K562 (cell line): ENCODE results near the gene TRABD2B. TPM values are rescaled to one million over a fixed set of nuclear protein-coding genes. Genes with fewer than 3 reads are reported as not detected.

ENCODE experiments used
- ATAC-seq: fragments of 200-7000 bp; cut with Tn5 transposase; 3 replicates; pipeline ENCODE4 v1.9.1; 2020; ENCODE audit warnings: moderate library complexity
- BruUV-seq: library from RNA; stranded (reverse); fragments of 400-500 nt; replicated peaks from 2 replicates; lab custom pipeline; 2021; lab: Mats Ljungman, UMichigan
- CTCF ChIA-PET: fragments of 300-600 bp; formaldehyde crosslinking; extraction: SDS; loops from one replicate; lab custom pipeline; 2021; ENCODE audit warnings: low intra/inter-chr PET ratio; lab: Yijun Ruan, JAX
- POLR2A ChIA-PET: fragments of 300-600, 350-650 bp; sonication (Branson Sonifier 250); formaldehyde crosslinking; extraction: SDS; loops from one replicate; lab custom pipeline; 2021; ENCODE audit warnings: antibody characterized with exemption, inconsistent platforms; lab: Yijun Ruan, JAX
- DNase-seq, 4 experiments: peaks; one replicate each; pipeline versions ENCODE4 v3.0.0 to v3.0.0-alpha.2; 2011 to 2018; ENCODE audit warnings: low spot score in 3 of 4, mixed read lengths in 3 of 4; ENCODE audit errors: extremely low read depth in 1 of 4
- FAIRE-seq: peaks from 2 replicates; lab custom pipeline; 2011; peaks lifted over from hg19 to GRCh38; lab: Jason Lieb, UNC
- H2AFZ ChIP-seq: 2 replicates; pipeline ENCODE4 v1.6.0; 2011; ENCODE audit warnings: low read depth, low read length, control low read depth, inconsistent platforms
- H3K27ac ChIP-seq: fragments of 200-600 bp; 3 replicates; pipeline ENCODE4 v1.8.0; 2011; ENCODE audit warnings: low read depth, mild to moderate bottlenecking, control low read depth, inconsistent platforms, low read length, moderate library complexity, mixed read lengths; ENCODE audit errors: extremely low read depth
- H3K27me3 ChIP-seq, 2 experiments: fragments of 300-600 bp in 1 of 2; 2 replicates in 1 of 2; 3 replicates in 1 of 2; pipeline versions ENCODE4 v1.6.0 to v1.8.0; 2011; ENCODE audit warnings: inconsistent platforms in 2 of 2, low read length in 2 of 2, mild to moderate bottlenecking in 1 of 2, mixed read lengths in 1 of 2, moderate library complexity in 1 of 2; ENCODE audit not compliant: control insufficient read depth in 2 of 2, insufficient read depth in 2 of 2
- H3K36me3 ChIP-seq: fragments of 300-600 bp; 3 replicates; pipeline ENCODE4 v1.8.0; 2011; ENCODE audit warnings: mild to moderate bottlenecking, low read length, inconsistent platforms; ENCODE audit not compliant: control insufficient read depth, insufficient read depth
- H3K4me1 ChIP-seq, 2 experiments: fragments of 200-600 bp in 1 of 2; replicated peaks in 1 of 2; 2 replicates in 1 of 2; 3 replicates in 1 of 2; pipeline versions ENCODE4 v1.5.1 to v1.8.0; 2011; ENCODE audit warnings: inconsistent platforms in 2 of 2, low read length in 2 of 2, mild to moderate bottlenecking in 1 of 2, mixed read lengths in 1 of 2, moderate library complexity in 1 of 2; ENCODE audit not compliant: control insufficient read depth in 2 of 2, insufficient read depth in 2 of 2
- H3K4me2 ChIP-seq: 2 replicates; pipeline ENCODE4 v1.6.1; 2011; ENCODE audit warnings: low read length, control low read depth, inconsistent platforms, mixed read lengths; ENCODE audit not compliant: insufficient read depth
- H3K4me3 ChIP-seq: fragments of 200-600 bp; sonication (generic), shearing (Covaris generic); 2 replicates; pipeline ENCODE4 v1.5.1; 2016; ENCODE audit warnings: control low read depth, inconsistent platforms
- H3K79me2 ChIP-seq: fragments of 200-600 bp; 3 replicates; pipeline ENCODE4 v1.8.0; 2011; ENCODE audit warnings: low read length, inconsistent platforms; ENCODE audit not compliant: control insufficient read depth, insufficient read depth
- H3K9ac ChIP-seq, 2 experiments: 2 replicates each; pipeline versions ENCODE4 v1.6.0 to v1.6.1; 2011; ENCODE audit warnings: low read depth in 2 of 2, low read length in 2 of 2, control low read depth in 1 of 2, inconsistent platforms in 1 of 2, mild to moderate bottlenecking in 1 of 2, mixed read lengths in 1 of 2; ENCODE audit not compliant: insufficient read depth in 1 of 2
- H3K9me1 ChIP-seq: one replicate; pipeline ENCODE4 v1.6.0; 2011; ENCODE audit warnings: inconsistent platforms, mild to moderate bottlenecking, low read length, moderate library complexity; ENCODE audit not compliant: control insufficient read depth, insufficient read depth
- H3K9me3 ChIP-seq: replicated peaks from 2 replicates; pipeline ENCODE4 v1.5.1; 2011; ENCODE audit warnings: low read depth, low read length, inconsistent platforms; ENCODE audit not compliant: control insufficient read depth, insufficient read depth
- H4K20me1 ChIP-seq: replicated peaks from 2 replicates; pipeline ENCODE4 v1.6.1; 2011; ENCODE audit warnings: low read length, inconsistent platforms, mixed read lengths; ENCODE audit not compliant: control insufficient read depth, insufficient read depth
- ESRRB ChIP-seq: fragments of 250-450 bp; sonication (Bioruptor Pico); IDR thresholded peaks from 2 replicates; pipeline ENCODE4 v1.5.0; 2020; ENCODE audit warnings: mild to moderate bottlenecking, moderate library complexity, borderline replicate concordance
- HDAC1 ChIP-seq, 2 experiments: fragments of 450-650 bp; IDR thresholded peaks; 2 replicates each; pipeline ENCODE4 v1.6.1; 2016 to 2017; ENCODE audit warnings: inconsistent platforms in 1 of 2, mild to moderate bottlenecking in 1 of 2, moderate library complexity in 1 of 2
- KDM1A ChIP-seq, 2 experiments: fragments of 450-650 bp; IDR thresholded peaks; 2 replicates each; pipeline ENCODE4 v1.6.1; 2016; ENCODE audit warnings: mild to moderate bottlenecking in 2 of 2
- KLF1 ChIP-seq: fragments of 450-650 bp; IDR thresholded peaks from 2 replicates; pipeline ENCODE4 v1.6.1; 2016; ENCODE audit warnings: missing genetic modification characterization, missing compliant biosample characterization
- MIER1 ChIP-seq: fragments of 450-650 bp; IDR thresholded peaks from 2 replicates; pipeline ENCODE4 v1.6.1; 2016; ENCODE audit warnings: antibody characterized with exemption, mild to moderate bottlenecking, low read depth
- NR4A1 ChIP-seq, 2 experiments: fragments of 250-450 bp in 1 of 2; fragments of 450-650 bp in 1 of 2; sonication (Bioruptor Pico) in 1 of 2; IDR thresholded peaks; 2 replicates each; pipeline versions ENCODE4 v1.4.0 to v1.6.1; 2016 to 2020; ENCODE audit warnings: mild to moderate bottlenecking in 2 of 2, missing compliant biosample characterization in 1 of 2, missing genetic modification characterization in 1 of 2, moderate library complexity in 1 of 2
- POLR2B ChIP-seq: fragments of 450-650 bp; IDR thresholded peaks from 2 replicates; pipeline ENCODE4 v1.6.1; 2018; ENCODE audit warnings: low read depth; ENCODE audit not compliant: partially characterized antibody
- PTRF ChIP-seq: fragments of 450-650 bp; IDR thresholded peaks from 2 replicates; pipeline ENCODE4 v1.6.1; 2016; ENCODE audit warnings: mild to moderate bottlenecking, missing genetic modification characterization, missing compliant biosample characterization
- RHOXF2B ChIP-seq: fragments of 250-450 bp; sonication (Bioruptor Pico); conservative IDR thresholded peaks from 2 replicates; pipeline ENCODE4 v1.5.1; 2021
- TCF3 ChIP-seq: sonication (generic); formaldehyde crosslinking; IDR thresholded peaks from 2 replicates; pipeline ENCODE4 v1.4.0; 2020; ENCODE audit warnings: mild to moderate bottlenecking, missing genetic modification reagents
- ZNF282 ChIP-seq: sonication (generic); formaldehyde crosslinking; IDR thresholded peaks from 2 replicates; pipeline ENCODE4 v1.8.1; 2023; ENCODE audit warnings: missing genetic modification reagents
- ZNF79 ChIP-seq: fragments of 250-450 bp; sonication (Bioruptor Pico); IDR thresholded peaks from 2 replicates; pipeline ENCODE4 v1.4.0; 2020; ENCODE audit warnings: low read depth, mild to moderate bottlenecking, moderate library complexity
- WGBS: fragments of 100-300 bp; shearing (Covaris generic); methylation state at CpG from one replicate; pipeline ENCODE4 v1.1.6; 2016; ENCODE audit warnings: low coverage, mixed read lengths; ENCODE audit not compliant: insufficient coverage; ENCODE audit errors: missing lambda C conversion rate; 5-methylcytosine and 5-hydroxymethylcytosine counted together
- in situ Hi-C: fragments of 300-500 bp; cut with MboI; formaldehyde crosslinking; loops from 4 replicates; pipeline ENCODE4 v1.15.0; 2018; ENCODE audit warnings: inconsistent platforms, mixed read lengths
- intact Hi-C: fragments of 100-400 bp; cut with micrococcal nuclease; formaldehyde crosslinking; loops from 2 replicates; pipeline ENCODE4 v1.14.2; 2022
- polyA plus RNA-seq, 8 experiments: library from polyadenylated mRNA; depleted of rRNA in 4 of 8; stranded (reverse) in 5 of 8; unstranded in 3 of 8; fragments of >200 nt; fragmentation: Nextera tagmentation in 2 of 8; fragmentation: Illumina TruSeq in 1 of 8; extraction: Ambion mirVana in 2 of 8; extraction: Trizol in 1 of 8; gene quantifications; 2 replicates each; pipeline versions ENCODE4 v1.2.1 to v1.2.3, GENCODE V29; 2011 to 2014; ENCODE audit warnings: inconsistent platforms in 1 of 8, missing spikeins in 1 of 8
- total RNA-seq, 7 experiments: library from RNA; depleted of rRNA in 6 of 7; stranded (reverse); fragments of >200 nt in 6 of 7; fragmentation: Illumina TruSeq in 2 of 7; extraction: Trizol in 2 of 7; gene quantifications; 2 replicates each; pipeline versions ENCODE4 v1.2.1 to v1.2.3, GENCODE V29; 2011 to 2021; ENCODE audit warnings: low replicate concordance in 1 of 7
- TF ChIP-seq, protein P1 (sequence below): fragments of 250-450 bp; sonication (Bioruptor Pico); IDR thresholded peaks from 2 replicates; pipeline ENCODE4 v1.6.1; 2021; ENCODE audit warnings: mild to moderate bottlenecking
- TF ChIP-seq, protein P2 (sequence below): fragments of 250-450 bp; sonication (Bioruptor Pico); IDR thresholded peaks from 2 replicates; pipeline ENCODE4 v1.8.0; 2021; ENCODE audit warnings: borderline replicate concordance, mild to moderate bottlenecking, moderate library complexity; ENCODE audit not compliant: poor library complexity, severe bottlenecking

Gene TRABD2B
- total and polyA plus RNA-seq, 9 of the 15 experiments (the other 6 are each of a cell fraction or from before 2014, with no cell fraction given), result not detected

DNA sequence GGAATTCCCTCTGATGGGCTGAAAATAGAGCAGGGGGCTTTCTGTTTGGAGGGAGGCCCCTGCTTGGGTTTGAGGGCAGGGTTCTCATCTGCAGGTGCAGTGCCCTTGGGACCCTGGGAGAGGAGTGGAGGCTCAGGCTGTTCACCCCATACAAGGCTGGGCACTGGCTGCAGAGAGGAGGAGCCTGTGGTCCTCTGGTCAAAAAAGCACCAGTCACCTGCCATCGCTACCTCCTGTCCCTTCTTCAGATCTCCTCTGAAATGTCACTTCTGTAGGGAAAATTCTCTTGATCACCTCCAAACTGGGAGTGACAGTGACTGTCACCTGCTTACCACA lies 108.9 kb downstream of the TRABD2B start:
- Histone ChIP-seq H3K36me3 (no peaks in the 10 kb centered on the region), H4K20me1 (peaks cover 4% of the 10 kb centered on the region; the same call in 1 of the 2 replicates), H3K9ac (no peak overlapping the region), H3K4me1 (no peaks in the 10 kb centered on the region), H3K27ac (no peak overlapping the region), H3K9me3 (no peaks in the 10 kb centered on the region), H3K27me3 (peaks cover 0 to 15% of the 10 kb centered on the region in 2 experiments; a peak in 1 of 5 replicates), H3K4me2 (no peak overlapping the region), H3K79me2 (no peaks in the 10 kb centered on the region), H2AFZ (no peak overlapping the region), H3K9me1 (no peaks in the 10 kb centered on the region), H3K4me3 (no peak overlapping the region)
- WGBS, result 0% methylated on average over 1 of the region's 1 CpG
- DNase-seq, result no peak
- no peak for ATAC-seq
- intact Hi-C loops (no loop called here), in situ Hi-C loops (no loop called here)
- CTCF ChIA-PET, result no interaction called here
- TF ChIP-seq RHOXF2B, result no peak
- no peak for TF ChIP-seq MIER1
- TF ChIP-seq POLR2B, result no peak
- no peak for TF ChIP-seq KDM1A (IDR thresholded peaks at IDR 0.05)
- no peak for TF ChIP-seq ESRRB (CRISPR knock-in tag)
- TF ChIP-seq NR4A1 (CRISPR knock-in tag; IDR thresholded peaks at IDR 0.05), result no peak
- TF ChIP-seq NR4A1 (tag; IDR thresholded peaks at IDR 0.05), result no peak
- no peak for TF ChIP-seq TCF3 (CRISPR knock-in tag)
- TF ChIP-seq, protein P1, sequence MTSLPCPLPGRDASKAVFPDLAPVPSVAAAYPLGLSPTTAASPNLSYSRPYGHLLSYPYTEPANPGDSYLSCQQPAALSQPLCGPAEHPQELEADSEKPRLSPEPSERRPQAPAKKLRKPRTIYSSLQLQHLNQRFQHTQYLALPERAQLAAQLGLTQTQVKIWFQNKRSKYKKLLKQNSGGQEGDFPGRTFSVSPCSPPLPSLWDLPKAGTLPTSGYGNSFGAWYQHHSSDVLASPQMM (CRISPR knock-in tag), result no peak
- TF ChIP-seq KLF1 (tag), result no peak
- TF ChIP-seq HDAC1 (IDR thresholded peaks at IDR 0.05), result no peak
- no peak for TF ChIP-seq ZNF79
- TF ChIP-seq PTRF (tag), result no peak
- TF ChIP-seq, protein P2, sequence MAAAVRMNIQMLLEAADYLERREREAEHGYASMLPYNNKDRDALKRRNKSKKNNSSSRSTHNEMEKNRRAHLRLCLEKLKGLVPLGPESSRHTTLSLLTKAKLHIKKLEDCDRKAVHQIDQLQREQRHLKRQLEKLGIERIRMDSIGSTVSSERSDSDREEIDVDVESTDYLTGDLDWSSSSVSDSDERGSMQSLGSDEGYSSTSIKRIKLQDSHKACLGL, result no peak
- TF ChIP-seq ZNF282 (CRISPR knock-in tag), result no peak
- no TSS peak for BruUV-seq
- no peak for FAIRE-seq
- POLR2A ChIA-PET, result no interaction called here
